HG02981 (cell line): Measurements from ENCODE around the gene AFAP1.

Experiments used
- ATAC-seq: cut with Tn5 transposase; IDR thresholded peaks from one replicate; pipeline ENCODE4 v1.9.1; 2021; ENCODE audit warnings: mild to moderate bottlenecking, moderate library complexity; ENCODE audit not compliant: unreplicated experiment

The AFAP1 gene

DNA sequence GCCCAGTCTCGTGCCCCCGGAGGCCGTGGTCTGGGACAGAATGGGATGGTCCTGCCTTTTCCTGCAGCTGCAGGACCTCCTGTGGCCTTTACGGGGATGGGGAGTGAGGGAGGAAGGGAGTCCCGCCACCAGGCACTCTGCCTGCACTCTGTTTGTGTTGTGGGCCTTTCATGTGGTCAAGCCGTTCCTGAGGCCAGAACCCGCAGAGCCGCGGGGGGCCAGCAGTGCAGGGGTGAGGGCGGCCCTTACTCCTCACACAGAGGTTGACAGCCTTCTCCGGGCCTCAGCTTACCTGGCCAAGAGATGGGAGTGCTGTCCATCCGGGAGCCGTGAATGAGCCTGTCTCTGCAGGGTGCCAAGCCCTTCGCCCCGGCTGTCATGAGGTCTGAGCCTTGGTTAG is 230.7 kb downstream of the AFAP1 start:
- ATAC-seq, result no peak
